Limb (tissue), 2 donors: Measurements from ENCODE around the gene TTLL12.

Experiments
- DNase-seq, 2 donors: peaks; one replicate each; pipeline ENCODE4 v3.0.0-alpha.2; 2016; ENCODE audit errors: extremely low spot score in 2 of 2

TTLL12 gene

DNA sequence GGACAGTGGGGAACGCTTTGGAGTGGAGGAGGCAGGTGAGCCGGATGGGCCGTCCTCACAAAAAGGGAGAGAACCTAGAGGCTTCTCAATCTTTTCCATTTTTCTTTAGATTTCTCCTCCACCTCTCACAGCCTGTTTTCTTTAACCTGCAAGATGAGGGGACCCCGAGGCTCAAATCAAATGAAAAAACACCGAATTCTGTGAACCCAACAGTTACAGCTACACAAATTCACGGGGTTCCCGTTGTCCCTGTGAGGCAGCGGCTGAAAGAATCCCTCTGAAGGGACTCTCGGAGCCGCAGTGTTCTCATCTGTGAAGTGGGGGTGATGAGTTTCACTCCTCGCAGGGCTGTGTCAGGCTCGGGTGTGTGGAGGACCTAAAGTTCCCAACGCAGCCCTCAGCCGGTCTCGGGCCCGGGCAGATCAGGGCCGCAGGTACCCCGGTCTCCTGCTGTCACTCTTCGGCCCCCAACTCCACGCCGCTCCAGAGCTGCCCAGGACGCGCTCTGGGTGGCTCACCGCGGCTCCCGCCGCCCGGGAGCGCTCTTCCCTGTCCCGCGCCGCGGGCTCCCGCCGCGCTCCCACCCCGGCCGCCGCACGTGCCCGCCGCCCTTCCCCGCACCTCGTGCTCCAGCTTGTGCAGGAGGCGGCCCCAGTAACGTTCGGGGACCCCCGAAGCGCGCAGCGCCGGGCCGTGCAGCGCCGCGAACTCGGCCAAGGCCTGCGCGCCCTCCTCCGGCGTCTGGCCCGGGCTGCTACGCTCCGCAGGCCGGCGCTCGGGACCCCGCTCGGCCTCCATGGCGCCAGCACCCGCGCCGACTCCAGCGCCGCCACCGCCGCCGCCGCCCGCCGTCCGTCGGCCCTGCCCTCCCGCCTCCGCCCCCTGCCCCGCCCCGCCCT lies at the start of gene TTLL12:
Gene TTLL12, minus strand, starts transcription at position 863 of the 899 bp plus-strand sequence. Its CDS starts 65 bp downstream, at position 798.
- peak; percentile 42 to 83 for DNase-seq

DNA sequence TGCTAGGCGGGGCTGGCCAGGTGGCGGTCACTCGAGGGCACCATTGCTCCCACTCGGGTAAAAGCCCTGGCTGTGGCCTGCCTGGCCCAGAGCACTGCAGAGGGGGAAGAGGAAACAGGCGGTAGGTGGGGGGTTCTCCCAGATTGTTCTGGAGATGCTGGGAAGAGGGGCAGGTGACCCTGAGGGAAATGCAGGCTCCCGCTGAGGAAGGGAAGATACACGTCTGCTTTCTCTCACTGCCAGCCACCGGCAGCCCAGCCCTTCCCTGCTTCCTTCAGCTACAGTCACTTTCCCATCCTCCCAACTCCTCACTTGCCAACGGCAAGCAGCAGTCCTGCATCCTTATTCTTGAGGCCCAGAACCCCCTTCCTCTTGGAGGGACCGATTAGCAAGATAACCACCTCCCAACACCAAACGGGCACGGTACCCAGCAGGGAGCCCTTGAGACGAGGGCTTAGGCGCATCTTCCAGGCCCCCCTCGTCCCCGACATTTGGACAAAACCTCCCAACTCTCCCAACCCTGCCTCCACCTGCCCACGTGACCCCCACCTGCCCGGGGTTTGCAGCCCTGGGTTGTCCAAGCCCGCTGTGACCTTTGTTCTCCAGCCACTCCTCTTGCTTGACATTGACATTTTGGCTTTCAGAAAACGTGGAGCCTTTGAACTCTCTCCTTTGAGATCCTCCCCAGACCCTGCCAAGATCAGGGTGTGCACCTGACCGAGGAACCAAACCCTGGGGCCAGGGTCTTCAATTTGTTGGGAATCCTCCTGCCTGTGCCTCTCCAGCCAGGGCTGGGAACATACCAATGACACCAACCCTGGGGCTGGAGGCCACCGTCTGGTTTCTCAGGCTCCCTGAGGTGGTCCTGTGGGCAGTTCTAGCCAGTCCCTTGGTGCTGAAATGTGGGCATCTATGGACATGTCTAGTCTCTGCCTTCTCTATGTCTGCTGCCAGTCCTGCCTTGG lies 48.8 kb upstream of the TTLL12 start:
- no peak for DNase-seq

GRCh38 chr22:43234264-43234988 lies 47.5 kb upstream of the TTLL12 start:
- peak in 1 of 2 donors; percentile 60 for DNase-seq

- no peak for DNase-seq
These were observed 46.6 kb upstream of the TTLL12 start for GRCh38 chr22:43233529-43233928.

- no peak for DNase-seq
These were observed 45.5 kb upstream of the TTLL12 start for GRCh38 chr22:43232445-43232844.

DNA sequence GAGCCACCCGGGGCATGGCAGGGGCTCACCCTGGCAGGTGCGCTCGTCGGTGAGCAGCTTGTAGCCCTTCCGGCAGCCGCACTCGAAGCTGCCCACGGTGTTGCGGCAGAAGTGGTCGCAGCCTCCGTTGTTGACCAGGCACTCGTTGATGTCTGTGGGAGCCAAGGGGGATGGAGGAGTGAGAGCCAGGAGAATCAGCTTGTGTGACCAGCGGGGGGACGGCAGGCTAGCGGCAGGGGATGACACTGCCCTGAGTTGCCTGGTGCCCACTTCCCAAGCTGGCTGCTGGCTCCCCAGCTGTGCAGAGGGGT lies 44.7 kb upstream of the TTLL12 start:
- DNase-seq, result no peak

DNA sequence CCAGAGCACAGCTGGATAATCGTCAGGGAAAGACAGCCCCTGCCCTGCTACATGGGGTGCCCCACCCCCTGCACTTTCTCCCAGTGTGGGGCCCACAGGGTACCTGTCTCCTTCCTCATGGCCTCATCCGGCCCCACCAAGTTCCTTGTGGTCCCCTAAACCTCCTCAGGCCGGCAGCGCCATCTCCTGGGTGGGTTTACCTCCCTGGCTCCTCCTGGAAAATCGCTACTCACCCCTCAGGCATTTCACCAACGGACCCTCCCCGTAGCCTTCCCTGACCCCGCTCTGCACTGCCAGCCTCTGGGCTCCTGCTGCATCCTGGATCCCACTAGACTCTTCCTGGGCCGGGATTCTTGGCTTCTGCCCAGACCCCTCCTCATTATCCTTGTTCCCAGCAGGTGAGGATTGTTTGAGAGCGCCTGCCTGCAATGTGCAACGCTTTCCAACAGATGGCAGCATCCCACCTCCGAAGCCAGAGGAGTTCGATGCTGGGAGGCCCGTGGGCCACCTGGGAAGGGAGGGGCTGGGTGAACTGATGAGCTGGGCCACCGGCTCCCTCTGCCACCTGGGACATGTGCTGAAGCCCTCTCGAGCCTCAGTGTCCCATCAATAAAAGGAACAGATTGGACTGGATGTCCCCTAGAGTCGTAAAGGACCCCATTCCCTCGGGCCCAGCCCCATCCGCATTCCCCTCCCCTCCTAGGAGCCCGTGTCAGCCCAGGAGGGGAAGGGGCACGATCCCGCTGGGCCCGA lies 44.2 kb upstream of the TTLL12 start:
- DNase-seq, result peak; percentile 32 to 82

- no peak for DNase-seq
These were observed 43.6 kb upstream of the TTLL12 start for GRCh38 chr22:43230571-43230970.

DNA sequence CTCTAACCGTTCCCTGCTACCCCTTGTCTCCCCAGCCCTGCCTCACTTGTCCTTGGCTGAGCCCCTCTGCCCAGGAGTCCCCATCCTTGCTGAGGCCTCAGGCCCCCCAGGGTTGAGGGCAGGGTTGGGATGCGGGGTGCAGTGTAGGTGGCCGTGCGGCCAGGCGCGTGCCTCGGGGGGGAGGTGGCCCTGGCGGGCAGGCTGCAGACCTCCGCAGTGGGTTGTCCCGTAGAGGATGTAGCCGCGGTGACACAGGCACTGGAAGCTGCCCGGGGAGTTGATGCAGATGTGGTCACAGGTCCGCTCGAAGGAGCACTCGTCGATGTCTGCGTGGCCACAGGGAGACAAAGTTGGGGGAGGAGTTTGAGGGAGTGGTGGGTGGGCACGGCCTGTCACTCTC lies 41.9 kb upstream of the TTLL12 start:
- DNase-seq, result no peak

DNA sequence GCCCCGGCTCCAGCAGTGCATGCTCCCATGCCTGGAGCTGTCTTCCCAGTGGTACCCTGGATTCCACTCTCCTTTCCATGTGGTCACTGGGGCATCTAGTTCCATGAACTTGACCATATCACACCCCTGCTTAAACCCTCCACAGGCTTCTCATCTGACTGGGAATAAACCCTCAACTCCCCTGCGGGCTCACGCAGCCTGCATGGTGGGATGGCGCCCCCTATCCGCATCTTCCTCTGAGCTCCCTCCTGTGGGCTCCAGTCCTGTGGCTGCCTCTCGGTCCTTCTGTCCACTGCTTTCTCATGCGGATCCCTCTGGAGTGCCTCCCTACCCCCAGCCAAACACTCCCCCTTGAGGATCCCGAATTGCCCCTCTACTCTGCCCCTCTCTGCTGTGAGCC lies 41.4 kb upstream of the TTLL12 start:
- no peak for DNase-seq

DNA sequence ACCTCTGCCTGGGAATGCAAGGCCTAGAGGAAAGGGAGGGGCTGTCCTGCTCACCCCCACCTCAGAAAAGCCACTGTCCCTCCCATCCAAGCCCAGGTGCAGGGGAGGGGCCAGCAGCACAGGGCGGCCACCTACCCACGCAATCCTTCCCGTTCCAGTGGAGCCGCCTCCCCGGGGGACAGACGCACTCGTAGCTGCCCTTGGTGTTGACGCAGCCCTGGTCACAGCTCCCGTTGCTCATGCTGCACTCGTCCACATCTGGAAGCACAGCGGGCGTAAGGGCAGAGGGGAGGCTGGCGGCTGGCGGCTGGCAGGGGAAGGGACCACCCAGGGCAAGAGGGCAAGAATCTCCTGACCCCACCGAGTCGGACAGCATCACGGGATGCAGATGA lies 40.3 kb upstream of the TTLL12 start:
- DNase-seq, result no peak

- DNase-seq, result peak; percentile 54 to 64
These were observed 39.7 kb upstream of the TTLL12 start for GRCh38 chr22:43226377-43227238.

DNA sequence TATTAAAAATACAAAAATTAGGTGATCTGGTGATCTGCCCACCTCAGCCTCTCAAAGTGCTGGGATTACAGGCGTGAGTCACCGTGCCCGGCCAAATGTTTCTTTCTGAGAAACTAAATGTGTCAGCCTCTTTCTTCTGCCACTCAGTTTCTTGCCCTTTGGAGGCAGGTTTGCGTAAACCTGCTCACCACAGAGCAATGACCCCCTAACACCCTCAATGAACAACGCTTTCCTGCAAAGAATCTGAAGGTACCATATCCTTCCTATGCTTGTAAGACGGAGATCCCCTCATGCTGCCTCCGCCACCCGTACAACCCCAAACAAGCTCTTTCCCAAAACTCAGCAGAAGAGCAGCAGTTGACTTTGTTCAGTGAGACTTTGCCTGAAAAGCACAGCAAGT lies 38.7 kb upstream of the TTLL12 start:
- DNase-seq, result no peak

- DNase-seq, result no peak
These were observed 36.1 kb upstream of the TTLL12 start for GRCh38 chr22:43222987-43223386.

- DNase-seq, result no peak
These were observed 35.3 kb upstream of the TTLL12 start for GRCh38 chr22:43222262-43222661.

DNA sequence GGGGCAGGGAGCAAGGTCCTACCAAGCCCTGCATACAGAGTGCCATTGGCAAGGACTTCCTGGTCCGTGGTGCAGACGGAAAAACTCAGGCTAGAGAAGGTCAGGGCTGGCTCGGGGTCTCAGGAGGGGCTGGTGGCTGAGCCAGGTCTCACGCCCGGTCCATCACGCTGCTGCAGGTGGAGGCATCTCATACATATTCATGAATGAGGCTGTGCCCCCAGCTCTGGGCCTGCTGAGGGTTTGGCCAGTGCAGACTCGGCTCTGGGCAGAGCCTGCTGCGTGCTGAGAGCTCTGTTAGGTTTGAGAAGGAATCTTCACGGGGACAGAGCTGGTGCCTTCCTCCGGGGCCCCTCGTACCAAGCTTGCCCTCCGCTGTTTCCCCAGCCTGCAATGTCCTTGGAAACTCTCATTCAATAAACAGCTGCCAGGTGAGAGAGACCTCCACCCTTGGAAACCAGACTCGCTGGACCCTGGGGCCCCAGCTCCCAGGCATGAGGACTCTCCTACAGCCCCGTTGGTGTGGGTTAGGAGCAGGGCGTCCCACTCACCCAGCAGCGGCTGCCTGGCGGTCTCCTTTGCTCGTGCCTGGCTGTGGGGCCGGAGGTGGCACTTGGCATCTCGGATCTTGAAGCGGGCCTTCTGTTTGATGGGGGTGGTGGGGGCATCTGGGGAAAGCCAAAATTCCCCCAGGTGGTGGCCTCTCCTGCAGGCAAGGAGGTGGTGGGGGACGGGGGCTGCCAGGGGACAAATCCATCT lies 33.9 kb upstream of the TTLL12 start:
- no peak for DNase-seq

DNA sequence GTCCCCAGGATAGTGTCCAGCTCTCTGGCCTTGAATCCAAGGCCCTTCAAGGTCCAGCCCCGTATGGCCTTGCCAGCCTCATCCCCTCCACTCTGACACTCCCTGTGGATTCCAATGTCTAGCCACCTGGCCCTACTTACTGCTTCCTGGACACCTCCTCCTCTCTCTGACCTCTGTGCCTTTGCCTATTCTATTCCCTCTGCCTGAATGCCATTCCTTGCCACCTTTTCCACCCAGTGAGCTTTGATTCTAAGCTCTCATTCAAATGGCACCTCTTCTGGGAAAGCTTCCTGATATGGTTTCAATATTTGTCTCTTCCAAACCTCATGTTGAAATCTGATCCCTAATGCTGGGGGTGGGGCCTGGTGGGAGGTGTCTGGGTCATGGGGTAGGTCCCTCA lies 31.9 kb upstream of the TTLL12 start:
- no peak for DNase-seq

DNA sequence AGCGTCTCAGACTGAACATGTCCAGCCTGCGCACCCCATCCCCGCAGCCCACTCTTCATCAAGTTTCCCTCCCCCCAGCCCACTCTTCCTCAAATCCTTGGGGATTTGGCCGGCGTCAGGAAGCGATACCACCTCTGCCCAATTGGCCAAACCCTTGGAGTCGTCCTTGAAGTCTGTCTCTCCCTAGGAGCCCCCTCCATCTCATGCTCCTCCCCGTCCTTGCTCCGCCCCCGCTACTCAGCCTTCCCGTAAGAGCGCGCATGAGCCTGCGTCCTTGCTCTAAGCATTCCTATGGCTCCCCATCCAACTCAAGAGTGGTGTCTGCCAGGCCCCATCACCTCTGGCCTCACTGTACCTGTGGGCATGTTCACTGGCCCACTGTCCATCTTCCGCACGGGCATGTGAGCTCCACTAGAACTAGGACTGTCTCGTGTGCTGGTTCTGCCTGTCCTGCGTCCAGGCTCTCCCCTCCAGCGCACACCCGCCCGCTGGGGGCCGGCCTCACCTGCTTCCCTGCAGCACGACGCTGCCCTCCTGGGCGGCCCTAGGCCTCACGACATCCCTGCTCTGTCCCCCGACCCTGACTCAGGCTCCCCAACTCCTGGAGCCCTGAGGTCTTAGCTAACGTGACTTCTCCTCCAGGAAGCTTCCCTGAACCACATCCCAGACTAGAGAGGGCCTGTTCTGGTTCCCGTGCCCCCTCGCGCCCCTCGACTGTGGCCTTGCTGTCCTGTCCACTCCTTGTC lies 30.5 kb upstream of the TTLL12 start:
- no peak for DNase-seq

GRCh38 chr22:43216738-43217137 lies 29.8 kb upstream of the TTLL12 start:
- DNase-seq, result no peak
